AG04450 (cell line): ENCODE data around the gene AGFG1. TPM values are rescaled to one million over a fixed set of nuclear protein-coding genes. Genes with fewer than 3 reads are reported as not detected.

Source experiments
- CTCF ChIA-PET: fragments of 300-600, 350-600 bp; formaldehyde crosslinking; extraction: SDS; loops from one replicate; lab custom pipeline; 2022; ENCODE audit warnings: antibody characterized with exemption, inconsistent platforms; lab: Charles Lee
- POLR2A ChIA-PET: fragments of 350-600 bp; formaldehyde crosslinking; extraction: SDS; loops from one replicate; lab custom pipeline; 2021; ENCODE audit warnings: antibody characterized with exemption, inconsistent platforms; lab: Yijun Ruan, JAX
- DNase-seq: peaks from one replicate; pipeline ENCODE4 v3.0.0-alpha.2; 2011; ENCODE audit warnings: low read depth, low spot score
- H3K27ac ChIP-seq: one replicate; pipeline ENCODE4 v1.5.1; 2012; ENCODE audit warnings: low read depth, low read length, control low read depth
- H3K27me3 ChIP-seq: one replicate; pipeline ENCODE4 v1.6.0; 2012; ENCODE audit warnings: low read length; ENCODE audit not compliant: control insufficient read depth, insufficient read depth
- H3K4me3 ChIP-seq: 2 replicates; pipeline ENCODE4 v1.5.1; 2011; ENCODE audit warnings: mild to moderate bottlenecking, low read depth, low read length, control low read depth
- H3K9me3 ChIP-seq: 2 replicates; pipeline ENCODE4 v1.5.1; 2012; ENCODE audit warnings: low read length; ENCODE audit not compliant: control insufficient read depth, insufficient read depth
- CTCF ChIP-seq: IDR thresholded peaks from 2 replicates; pipeline ENCODE4 v1.5.1; 2011; ENCODE audit warnings: low read depth, low read length, control low read depth, inconsistent platforms
- polyA plus RNA-seq: library from polyadenylated mRNA; depleted of rRNA; stranded (reverse); fragments of >200 nt; gene quantifications from 2 replicates; pipeline ENCODE4 v1.2.3, GENCODE V29; 2011

Gene AGFG1
- polyA plus RNA-seq, 1 experiment, result 139 TPM

GRCh38 chr2:227578642-227579041, 106.7 kb downstream of the AGFG1 start:
- H3K27ac ChIP-seq, result no peak overlapping the region
- CTCF ChIA-PET, result no interaction called here
- no peak for DNase-seq
- no peak overlapping the region for H3K4me3 ChIP-seq
- no peaks in the 10 kb centered on the region for H3K9me3 ChIP-seq
- POLR2A ChIA-PET, result no interaction called here
- no peaks in the 10 kb centered on the region for H3K27me3 ChIP-seq
- no peak for TF ChIP-seq CTCF

- TF ChIP-seq CTCF, result no peak
- Histone ChIP-seq H3K9me3 (no peaks in the 10 kb centered on the region), H3K27ac (no peak overlapping the region), H3K27me3 (no peaks in the 10 kb centered on the region), H3K4me3 (no peak overlapping the region)
- ChIA-PET CTCF (no interaction called here), POLR2A (no interaction called here)
- DNase-seq, result no peak
Measured at GRCh38 chr2:227579791-227580190, 107.8 kb downstream of the AGFG1 start.

- ChIA-PET CTCF (no interaction called here), POLR2A (no interaction called here)
- Histone ChIP-seq H3K9me3 (no peaks in the 10 kb centered on the region), H3K4me3 (no peak overlapping the region), H3K27me3 (no peaks in the 10 kb centered on the region), H3K27ac (no peak overlapping the region)
- TF ChIP-seq CTCF, result no peak
- no peak for DNase-seq
Measured at GRCh38 chr2:227582369-227582768, 110.4 kb downstream of the AGFG1 start.

GRCh38 chr2:227592694-227593387, 120.9 kb downstream of the AGFG1 start:
- no peak overlapping the region for H3K4me3 ChIP-seq
- ChIA-PET CTCF (no interaction called here), POLR2A (no interaction called here)
- DNase-seq, result no peak
- H3K9me3 ChIP-seq, result no peaks in the 10 kb centered on the region
- TF ChIP-seq CTCF, result no peak
- no peak overlapping the region for H3K27ac ChIP-seq
- no peaks in the 10 kb centered on the region for H3K27me3 ChIP-seq

GRCh38 chr2:227595797-227596196, 123.8 kb downstream of the AGFG1 start:
- Histone ChIP-seq H3K9me3 (no peaks in the 10 kb centered on the region), H3K27ac (no peak overlapping the region), H3K4me3 (no peak overlapping the region), H3K27me3 (no peaks in the 10 kb centered on the region)
- no peak for DNase-seq
- TF ChIP-seq CTCF, result no peak
- ChIA-PET POLR2A (no interaction called here), CTCF (no interaction called here)
